GM12878 (cell line): ENCODE results near the gene CSH2. TPM values are rescaled to one million over a fixed set of nuclear protein-coding genes. Genes with fewer than 3 reads are reported as not detected.
"Not testable (repeated sequence)": the region's sequence is repeated elsewhere in the genome, so short reads cannot be mapped to it uniquely, and the experiment has no call there.

Experiments
- ATAC-seq: fragments of 200-7000 bp; cut with Tn5 transposase; 3 replicates; pipeline ENCODE4 v1.9.1; 2020; ENCODE audit warnings: mild to moderate bottlenecking, moderate library complexity
- BruUV-seq: library from RNA; stranded (reverse); fragments of 400-500 nt; replicated peaks from 2 replicates; lab custom pipeline; 2021; lab: Mats Ljungman, UMichigan
- CTCF ChIA-PET: fragments of 300-600 bp; sonication (Branson Sonifier 250); formaldehyde crosslinking; extraction: SDS; loops from one replicate; lab custom pipeline; 2021; ENCODE audit warnings: inconsistent platforms; lab: Yijun Ruan, JAX
- POLR2A ChIA-PET: fragments of 350-600 bp; formaldehyde crosslinking; extraction: SDS; loops from one replicate; lab custom pipeline; 2021; ENCODE audit warnings: inconsistent platforms; lab: Charles Lee
- RAD21 ChIA-PET: fragments of 300-600 bp; sonication (Branson Sonifier 250); formaldehyde crosslinking; loops from one replicate; lab custom pipeline; 2023; ENCODE audit warnings: antibody characterized with exemption; ENCODE audit not compliant: unreplicated experiment; lab: Charles Lee
- SMC1A ChIA-PET: fragments of 300-600 bp; sonication (Branson Sonifier 250); formaldehyde crosslinking; loops from one replicate; lab custom pipeline; 2023; ENCODE audit not compliant: unreplicated experiment, uncharacterized antibody; lab: Charles Lee
- DNase-seq: peaks from one replicate; pipeline ENCODE4 v3.0.0-alpha.2; 2011; ENCODE audit warnings: low read depth, low spot score
- FAIRE-seq: peaks from 3 replicates; lab custom pipeline; 2011; peaks lifted over from hg19 to GRCh38; lab: Jason Lieb, UNC
- H2AFZ ChIP-seq: 2 replicates; pipeline ENCODE4 v1.6.0; 2011; ENCODE audit warnings: low read depth, low read length, control low read depth; ENCODE audit not compliant: control insufficient read depth
- H3K27ac ChIP-seq: 2 replicates; pipeline ENCODE4 v1.5.1; 2011; ENCODE audit warnings: control low read depth; ENCODE audit not compliant: control insufficient read depth, insufficient read depth
- H3K27me3 ChIP-seq, 2 experiments: replicated peaks in 1 of 2; 2 replicates each; pipeline versions ENCODE4 v1.6.0 to v1.6.1; 2011; ENCODE audit warnings: low read length in 1 of 2; ENCODE audit not compliant: control insufficient read depth in 2 of 2, insufficient read depth in 2 of 2
- H3K36me3 ChIP-seq, 2 experiments: 2 replicates each; pipeline ENCODE4 v1.5.1; 2011; ENCODE audit warnings: low read length in 1 of 2; ENCODE audit not compliant: control insufficient read depth in 2 of 2, insufficient read depth in 2 of 2
- H3K4me1 ChIP-seq: 2 replicates; pipeline ENCODE4 v1.6.1; 2011; ENCODE audit warnings: mild to moderate bottlenecking, low read length, moderate library complexity, mixed read lengths; ENCODE audit not compliant: control insufficient read depth, insufficient read depth
- H3K4me2 ChIP-seq: 2 replicates; pipeline ENCODE4 v1.6.0; 2011; ENCODE audit warnings: control low read depth; ENCODE audit not compliant: control insufficient read depth, insufficient read depth
- H3K4me3 ChIP-seq: fragments of 200-600 bp; sonication (generic); 2 replicates; pipeline ENCODE4 v1.5.1; 2016
- H3K79me2 ChIP-seq: 2 replicates; pipeline ENCODE4 v1.6.0; 2011; ENCODE audit warnings: low read length; ENCODE audit not compliant: control insufficient read depth, insufficient read depth
- H3K9ac ChIP-seq: 2 replicates; pipeline ENCODE4 v1.8.0; 2011; ENCODE audit warnings: low read length, control low read depth, mixed read lengths; ENCODE audit not compliant: control insufficient read depth, insufficient read depth
- H3K9me3 ChIP-seq: replicated peaks from 3 replicates; pipeline ENCODE4 v1.5.1; 2011; ENCODE audit warnings: mild to moderate bottlenecking, low read length; ENCODE audit not compliant: control insufficient read depth, insufficient read depth
- H4K20me1 ChIP-seq: 2 replicates; pipeline ENCODE4 v1.6.0; 2011; ENCODE audit not compliant: control insufficient read depth, insufficient read depth
- IKZF2 ChIP-seq, 2 experiments: fragments of 450-650 bp; IDR thresholded peaks; 2 replicates each; pipeline ENCODE4 v1.6.1; 2017; ENCODE audit warnings: mild to moderate bottlenecking in 2 of 2, moderate library complexity in 2 of 2
- NBN ChIP-seq: fragments of 450-650 bp; IDR thresholded peaks from 2 replicates; pipeline ENCODE4 v1.6.1; 2016
- RFX5 ChIP-seq: IDR thresholded peaks from 2 replicates; pipeline ENCODE4 v1.6.1; 2011; ENCODE audit warnings: low read depth, low read length, improper control_type of control experiment
- RUNX3 ChIP-seq: IDR thresholded peaks from 2 replicates; pipeline ENCODE4 v1.6.1; 2012; ENCODE audit warnings: low read length, inconsistent platforms
- SIN3A ChIP-seq: IDR thresholded peaks from 2 replicates; pipeline ENCODE4 v1.6.1; 2012; ENCODE audit warnings: low read depth, low read length, improper control_type of control experiment
- SMAD1 ChIP-seq: fragments of 450-650 bp; IDR thresholded peaks from 2 replicates; pipeline ENCODE4 v1.6.1; 2018; ENCODE audit warnings: mild to moderate bottlenecking, low read depth; ENCODE audit not compliant: partially characterized antibody
- SP1 ChIP-seq: IDR thresholded peaks from one replicate; pipeline ENCODE4 v1.6.1; 2011; ENCODE audit warnings: low read depth, low read length
- STAT1 ChIP-seq: fragments of 450-650 bp; conservative IDR thresholded peaks from 2 replicates; pipeline ENCODE4 v1.6.1; 2014; ENCODE audit warnings: antibody characterized with exemption, mild to moderate bottlenecking
- TBL1XR1 ChIP-seq: IDR thresholded peaks from 2 replicates; pipeline ENCODE4 v1.6.1; 2012; ENCODE audit warnings: low read depth, low read length, improper control_type of control experiment
- YBX1 ChIP-seq: fragments of 450-650 bp; IDR thresholded peaks from 2 replicates; pipeline ENCODE4 v1.6.1; 2016; ENCODE audit warnings: antibody characterized with exemption
- ZNF207 ChIP-seq: fragments of 450-650 bp; IDR thresholded peaks from 2 replicates; pipeline ENCODE4 v1.6.1; 2014; ENCODE audit warnings: antibody characterized with exemption, mild to moderate bottlenecking, borderline replicate concordance
- WGBS: methylation state at CpG from one replicate; pipeline ENCODE4 v1.1.6; 2016; ENCODE audit warnings: low lambda C conversion rate; ENCODE audit not compliant: insufficient replicate concordance, insufficient coverage; ENCODE audit errors: missing lambda C conversion rate; 5-methylcytosine and 5-hydroxymethylcytosine counted together
- in situ Hi-C: fragments of 300-500 bp; cut with MboI; formaldehyde crosslinking; loops from 9 replicates; pipeline ENCODE4 v1.14.3; 2018; ENCODE audit warnings: mixed read lengths
- intact Hi-C: fragments of 100-400 bp; cut with micrococcal nuclease; formaldehyde crosslinking; loops from one replicate; pipeline ENCODE4 v1.14.2; 2022; ENCODE audit not compliant: unreplicated experiment
- polyA plus RNA-seq, 11 experiments: library from polyadenylated mRNA; depleted of rRNA in 4 of 11; unstranded in 6 of 11; stranded (reverse) in 5 of 11; fragments of >200 nt; fragmentation: Nextera tagmentation in 4 of 11; fragmentation: Illumina TruSeq in 1 of 11; extraction: Ambion mirVana in 4 of 11; extraction: Trizol in 1 of 11; gene quantifications; 1 replicate in 1 of 11; 2 replicates in 10 of 11; pipeline versions ENCODE4 v1.2.1 to v1.2.3, GENCODE V29; 2011 to 2016; ENCODE audit warnings: inconsistent platforms in 2 of 11, missing spikeins in 2 of 11, low read depth in 1 of 11
- total RNA-seq, 4 experiments: library from RNA; depleted of rRNA in 3 of 4; stranded (reverse); fragments of >200 nt in 3 of 4; fragmentation: Illumina TruSeq in 1 of 4; extraction: Trizol in 1 of 4; gene quantifications; 2 replicates each; pipeline versions ENCODE4 v1.2.1 to v1.2.3, GENCODE V29; 2013 to 2021
- TF ChIP-seq, protein P1 (sequence below), 3 experiments: IDR thresholded peaks in 2 of 3; conservative IDR thresholded peaks in 1 of 3; 2 replicates each; pipeline ENCODE4 v1.5.1; 2011; ENCODE audit warnings: low read depth in 3 of 3, low read length in 3 of 3, mild to moderate bottlenecking in 3 of 3, control low read depth in 2 of 3, moderate library complexity in 2 of 3, inconsistent platforms in 1 of 3, mixed read lengths in 1 of 3; ENCODE audit not compliant: control insufficient read depth in 2 of 3, insufficient read depth in 1 of 3; ENCODE audit errors: extremely low read depth in 1 of 3
- TF ChIP-seq, protein P2 (sequence below): fragments of 450-650 bp; conservative IDR thresholded peaks from 2 replicates; pipeline ENCODE4 v1.6.1; 2017; ENCODE audit warnings: mild to moderate bottlenecking, moderate library complexity

Gene CSH2
- total and polyA plus RNA-seq, 10 of the 15 experiments (the other 5 are each of a cell fraction or from before 2014, with no cell fraction given): not detected

DNA sequence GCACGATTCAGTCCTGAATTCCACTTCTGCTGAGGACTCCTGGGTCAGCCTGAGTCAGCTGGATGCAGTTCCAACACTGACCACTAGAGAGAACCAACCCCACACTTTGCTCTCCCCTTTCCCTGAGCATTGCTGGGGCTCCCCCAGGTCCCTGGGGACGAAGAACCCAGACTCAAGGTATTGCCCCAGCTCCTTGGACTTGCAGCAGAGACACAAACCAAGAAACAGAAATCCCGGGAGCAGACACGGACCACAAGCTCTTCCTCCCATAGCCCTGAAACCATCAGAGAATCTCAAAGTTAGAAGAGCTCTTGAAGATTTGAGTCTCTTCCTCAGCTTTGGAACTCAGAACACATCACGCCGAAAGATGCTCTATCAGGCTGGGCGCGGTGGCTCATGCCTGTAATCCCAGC is 45.8 kb upstream of the CSH2 start (continued):
- TF ChIP-seq, protein P1, sequence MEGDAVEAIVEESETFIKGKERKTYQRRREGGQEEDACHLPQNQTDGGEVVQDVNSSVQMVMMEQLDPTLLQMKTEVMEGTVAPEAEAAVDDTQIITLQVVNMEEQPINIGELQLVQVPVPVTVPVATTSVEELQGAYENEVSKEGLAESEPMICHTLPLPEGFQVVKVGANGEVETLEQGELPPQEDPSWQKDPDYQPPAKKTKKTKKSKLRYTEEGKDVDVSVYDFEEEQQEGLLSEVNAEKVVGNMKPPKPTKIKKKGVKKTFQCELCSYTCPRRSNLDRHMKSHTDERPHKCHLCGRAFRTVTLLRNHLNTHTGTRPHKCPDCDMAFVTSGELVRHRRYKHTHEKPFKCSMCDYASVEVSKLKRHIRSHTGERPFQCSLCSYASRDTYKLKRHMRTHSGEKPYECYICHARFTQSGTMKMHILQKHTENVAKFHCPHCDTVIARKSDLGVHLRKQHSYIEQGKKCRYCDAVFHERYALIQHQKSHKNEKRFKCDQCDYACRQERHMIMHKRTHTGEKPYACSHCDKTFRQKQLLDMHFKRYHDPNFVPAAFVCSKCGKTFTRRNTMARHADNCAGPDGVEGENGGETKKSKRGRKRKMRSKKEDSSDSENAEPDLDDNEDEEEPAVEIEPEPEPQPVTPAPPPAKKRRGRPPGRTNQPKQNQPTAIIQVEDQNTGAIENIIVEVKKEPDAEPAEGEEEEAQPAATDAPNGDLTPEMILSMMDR (IDR thresholded peaks at IDR 0.05 in 2 of 3, conservative IDR thresholded peaks at IDR 0.05 in 1 of 3; ENCODE audit: control insufficient read depth in 2 of 3, extremely low read depth in 1 of 3, insufficient read depth in 1 of 3, low read depth in 3 of 3, low read length in 3 of 3): peak; percentile 92 to 97 (median 94)
- TF ChIP-seq SIN3A (no peak), SMAD1 (no peak), STAT1 (0 out of 2 replicates have a peak, but pooled peaks have one; percentile 44), SP1 (peak; percentile 26), NBN (peak; percentile 58; the same call in 1 of the 2 replicates), RUNX3 (0 out of 2 replicates have a peak, but pooled peaks have one; percentile 34), RFX5 (no peak), YBX1 (peak; percentile 61; the same call in 1 of the 2 replicates), IKZF2 (IDR thresholded peaks at IDR 0.05) (peak; percentile 48 to 56; a peak in 2 of 4 replicates), TBL1XR1 (no peak), ZNF207 (no peak)
- TF ChIP-seq, protein P2, sequence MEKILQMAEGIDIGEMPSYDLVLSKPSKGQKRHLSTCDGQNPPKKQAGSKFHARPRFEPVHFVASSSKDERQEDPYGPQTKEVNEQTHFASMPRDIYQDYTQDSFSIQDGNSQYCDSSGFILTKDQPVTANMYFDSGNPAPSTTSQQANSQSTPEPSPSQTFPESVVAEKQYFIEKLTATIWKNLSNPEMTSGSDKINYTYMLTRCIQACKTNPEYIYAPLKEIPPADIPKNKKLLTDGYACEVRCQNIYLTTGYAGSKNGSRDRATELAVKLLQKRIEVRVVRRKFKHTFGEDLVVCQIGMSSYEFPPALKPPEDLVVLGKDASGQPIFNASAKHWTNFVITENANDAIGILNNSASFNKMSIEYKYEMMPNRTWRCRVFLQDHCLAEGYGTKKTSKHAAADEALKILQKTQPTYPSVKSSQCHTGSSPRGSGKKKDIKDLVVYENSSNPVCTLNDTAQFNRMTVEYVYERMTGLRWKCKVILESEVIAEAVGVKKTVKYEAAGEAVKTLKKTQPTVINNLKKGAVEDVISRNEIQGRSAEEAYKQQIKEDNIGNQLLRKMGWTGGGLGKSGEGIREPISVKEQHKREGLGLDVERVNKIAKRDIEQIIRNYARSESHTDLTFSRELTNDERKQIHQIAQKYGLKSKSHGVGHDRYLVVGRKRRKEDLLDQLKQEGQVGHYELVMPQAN: no peak
- TF ChIP-seq, all 136 proteins: peak for 22

DNA sequence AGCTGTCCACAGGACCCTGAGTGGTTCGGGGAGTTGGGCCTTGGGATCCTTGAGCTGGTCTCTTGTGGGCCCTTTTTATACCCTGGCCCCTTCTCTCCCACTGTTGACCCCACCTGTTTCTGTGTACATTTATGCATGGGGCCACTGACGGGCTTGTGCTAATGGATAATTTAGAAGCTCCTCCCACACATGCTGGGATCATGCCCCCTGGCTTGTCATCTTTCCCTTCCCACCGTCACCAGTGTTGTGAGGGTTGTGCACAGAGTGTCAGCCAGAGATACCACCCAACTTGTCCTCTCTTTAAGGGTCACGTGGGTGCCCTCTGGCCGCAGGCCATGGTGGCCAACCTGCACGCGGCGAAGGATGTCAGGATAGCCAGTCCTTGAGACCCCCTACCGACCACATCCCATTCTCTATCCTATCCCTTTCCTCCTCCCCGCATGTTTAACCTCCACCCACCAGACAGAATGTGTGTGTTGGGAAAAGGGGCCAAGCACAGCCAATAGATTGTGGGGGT is 45.4 kb upstream of the CSH2 start, which contains the start of gene GH1:
TSS of gene GH1 (minus strand) at position 51 of the 517 bp plus-strand sequence. CDS start 63 bp downstream, outside the sequence.
- H3K9ac ChIP-seq, ATAC-seq, H3K9me3 ChIP-seq, H3K4me3 ChIP-seq, H3K27ac ChIP-seq, BruUV-seq, in situ Hi-C loops, FAIRE-seq, H3K36me3 ChIP-seq, H4K20me1 ChIP-seq, H3K27me3 ChIP-seq, DNase-seq, H3K79me2 ChIP-seq, H2AFZ ChIP-seq, H3K4me2 ChIP-seq: not testable (repeated sequence)
- intact Hi-C loops: loop anchor here (1.0 to 2.0 kb wide), 6 partner anchors 27 to 214 kb away; no protein-coding TSS in a partner anchor
- peaks cover 16% of the 10 kb centered on the region for H3K4me1 ChIP-seq
- ChIA-PET RAD21 (interaction anchor here (0.6 to 9.2 kb wide), 20 partner anchors 9 to 213 kb away, joined by 3 to 288 read pairs (median 5); partner anchors contain the start of genes CD79B, ERN1 and ICAM2), CTCF (interaction anchor here (1.0 to 17.4 kb wide), 36 partner anchors 8 to 361 kb away, joined by 3 to 481 read pairs (median 6); partner anchors contain the start of genes CD79B, ERN1 and ICAM2), POLR2A (interaction anchor here (1.3 to 2.8 kb wide), 6 partner anchors 13 to 213 kb away, joined by 5 to 22 read pairs (median 12); partner anchors contain the start of genes CD79B and ICAM2), SMC1A (interaction anchor here (0.9 to 14.0 kb wide), 16 partner anchors 11 to 217 kb away, joined by 3 to 248 read pairs (median 14); partner anchors contain the start of genes CD79B and ICAM2)
- 57% methylated on average over 10 of the region's 10 CpGs for WGBS
